Brain microvascular endothelial cell (primary cell): ENCODE data around the gene GDF10.

ENCODE experiments used
- DNase-seq: peaks from one replicate; pipeline ENCODE4 v3.0.0-alpha.2; 2020
- H3K27ac ChIP-seq: fragments of 250-450 bp; sonication (Bioruptor Pico); 2 replicates; pipeline ENCODE4 v1.5.1; 2020; ENCODE audit warnings: mild to moderate bottlenecking, moderate library complexity
- H3K27me3 ChIP-seq: fragments of 250-450 bp; sonication (Bioruptor Pico); replicated peaks from 2 replicates; pipeline ENCODE4 v1.5.1; 2020; ENCODE audit warnings: mild to moderate bottlenecking
- H3K36me3 ChIP-seq: fragments of 250-450 bp; sonication (Bioruptor Pico); replicated peaks from 2 replicates; pipeline ENCODE4 v1.5.1; 2020; ENCODE audit warnings: mild to moderate bottlenecking
- H3K4me3 ChIP-seq: 2 replicates; pipeline ENCODE4 v1.5.1; 2011; ENCODE audit warnings: low read depth, mild to moderate bottlenecking, control low read depth, low read length, moderate library complexity
- CTCF ChIP-seq: IDR thresholded peaks from 2 replicates; pipeline ENCODE4 v1.5.1; 2011; ENCODE audit warnings: low read depth, mild to moderate bottlenecking, moderate library complexity, low read length, control low read depth, inconsistent platforms; ENCODE audit errors: missing control alignments
- in situ Hi-C: cut with HindIII; loops from 2 replicates; pipeline ENCODE4 v1.10.0; 2017; ENCODE audit warnings: low sequenced_read_pairs, low pct_ligation_motif_present

The GDF10 gene

GRCh38 chr10:47296156-47296894, 3.7 kb upstream of the GDF10 start:
- Histone ChIP-seq H3K27ac (no peak overlapping the region), H3K4me3 (no peak overlapping the region), H3K27me3 (peaks cover 26% of the 10 kb centered on the region), H3K36me3 (no peaks in the 10 kb centered on the region)
- TF ChIP-seq CTCF = no peak
- no peak for DNase-seq
- in situ Hi-C loops = no loop called here

GRCh38 chr10:47296941-47297340, 3.1 kb upstream of the GDF10 start:
- Histone ChIP-seq H3K27me3 (peaks cover 26% of the 10 kb centered on the region), H3K36me3 (no peaks in the 10 kb centered on the region), H3K4me3 (no peak overlapping the region), H3K27ac (no peak overlapping the region)
- TF ChIP-seq CTCF = no peak
- no peak for DNase-seq
- in situ Hi-C loops = no loop called here

GRCh38 chr10:47297866-47298540, 2.0 kb upstream of the GDF10 start:
- H3K36me3 ChIP-seq = no peaks in the 10 kb centered on the region
- H3K27ac ChIP-seq = no peak overlapping the region
- in situ Hi-C loops = no loop called here
- H3K27me3 ChIP-seq = peaks cover 26% of the 10 kb centered on the region
- TF ChIP-seq CTCF = no peak
- DNase-seq = no peak
- no peak overlapping the region for H3K4me3 ChIP-seq

GRCh38 chr10:47298715-47299114, 1.3 kb upstream of the GDF10 start:
- Histone ChIP-seq H3K27me3 (peaks cover 26% of the 10 kb centered on the region), H3K27ac (no peak overlapping the region), H3K36me3 (no peaks in the 10 kb centered on the region), H3K4me3 (no peak overlapping the region)
- DNase-seq = no peak
- TF ChIP-seq CTCF = no peak
- in situ Hi-C loops = no loop called here

GRCh38 chr10:47300429-47300931, 483 bp downstream of the GDF10 start:
- no peaks in the 10 kb centered on the region for H3K36me3 ChIP-seq
- no peak for DNase-seq
- H3K27ac ChIP-seq = no peak overlapping the region
- H3K4me3 ChIP-seq = peak overlapping the region; percentile 48
- H3K27me3 ChIP-seq = peaks cover 24% of the 10 kb centered on the region
- TF ChIP-seq CTCF = no peak
- in situ Hi-C loops = loop anchor here (25.0 kb wide), 1 partner anchor 263 kb away; no protein-coding TSS in a partner anchor
